Measurements from ENCODE around the gene PGAM1.

Gene PGAM1

GRCh38 chr10:97425964-97426775, at the start of gene PGAM1:
TSS of gene PGAM1 (plus strand) at chr10:97426191. CDS start at chr10:97426308, 117 bp downstream.
- TF ChIP-seq CTCF (IDR thresholded peaks at IDR 0.05; ENCODE audit: insufficient read depth, missing control alignments) = peak; percentile 68
- FAIRE-seq = no peak
- peak; percentile 93 for DNase-seq (ENCODE audit: insufficient read length, low spot score)

GRCh38 chr10:97376413-97376812, 49.6 kb upstream of the PGAM1 start:
- TF ChIP-seq CTCF (IDR thresholded peaks at IDR 0.05; ENCODE audit: insufficient read depth, missing control alignments) = no peak
- DNase-seq (ENCODE audit: insufficient read length, low spot score) (no peak), FAIRE-seq (no peak)

- no peak for FAIRE-seq
- TF ChIP-seq CTCF (IDR thresholded peaks at IDR 0.05; ENCODE audit: insufficient read depth, missing control alignments) = no peak
- no peak for DNase-seq (ENCODE audit: insufficient read length, low spot score)
Measured at GRCh38 chr10:97378933-97379921, 46.8 kb upstream of the PGAM1 start.

- DNase-seq (ENCODE audit: insufficient read length, low spot score) (no peak), FAIRE-seq (no peak)
- TF ChIP-seq CTCF (IDR thresholded peaks at IDR 0.05; ENCODE audit: insufficient read depth, missing control alignments) = no peak
Measured at GRCh38 chr10:97380516-97380915, 45.5 kb upstream of the PGAM1 start.

GRCh38 chr10:97381626-97382025, 44.4 kb upstream of the PGAM1 start:
- TF ChIP-seq CTCF (IDR thresholded peaks at IDR 0.05; ENCODE audit: insufficient read depth, missing control alignments) = no peak
- DNase-seq (ENCODE audit: insufficient read length, low spot score) = no peak
- no peak for FAIRE-seq

GRCh38 chr10:97383159-97383558, 42.8 kb upstream of the PGAM1 start:
- no peak for TF ChIP-seq CTCF (IDR thresholded peaks at IDR 0.05; ENCODE audit: insufficient read depth, missing control alignments)
- no peak for DNase-seq (ENCODE audit: insufficient read length, low spot score)
- FAIRE-seq = no peak
